ENCODE measurements around the gene ATP1A1. TPM values are rescaled to one million over a fixed set of nuclear protein-coding genes. Genes with fewer than 3 reads are reported as not detected.

ATP1A1 gene
- total RNA-seq, 5 donors from 2014 or later (not counting 1 experiment from before 2014, with no cell fraction given), result 230 to 292 (median 266) TPM

GRCh38 chr1:116376729-116377086 is 3.7 kb downstream of the ATP1A1 start:
- POLR2A ChIA-PET, result interaction anchor here (0.7 to 2.0 kb wide), 8 partner anchors 11 to 180 kb away, joined by 3 to 11 read pairs (median 4); no protein-coding TSS in a partner anchor
- Histone ChIP-seq H3K4me1 (ENCODE audit: control insufficient read depth in 1 of 2, extremely low read depth in 1 of 2, insufficient read depth in 2 of 2, low read length in 2 of 2) (peaks cover 44 to 68% of the 10 kb centered on the region in 2 experiments), H3K9me3 (no peaks in the 10 kb centered on the region), H3K27me3 (replicated peaks in 1 of 2; ENCODE audit: control insufficient read depth in 2 of 2, extremely low read depth in 1 of 2, insufficient read depth in 2 of 2, low read length in 1 of 2) (no peaks in the 10 kb centered on the region), H3K4me3 (ENCODE audit: control insufficient read depth in 1 of 2, extremely low read depth in 1 of 2, low read length in 1 of 2) (peak overlapping the region in 1 of 2 donors; percentile 93), H3K27ac (ENCODE audit: low read length) (peak overlapping the region; percentile 86), H3K36me3 (ENCODE audit: control insufficient read depth in 2 of 2, extremely low read depth in 1 of 2, insufficient read depth in 1 of 2, low read length in 1 of 2) (no peaks in the 10 kb centered on the region)
- Mint-ChIP-seq H3K27ac (peak overlapping the region; percentile 97 to 98), H3K4me3 (peak overlapping the region; percentile 95 to 97 (median 96)), H3K9me3 (no peaks in the 10 kb centered on the region), H3K36me3 (peaks cover 8% of the 10 kb centered on the region), H3K27me3 (no peaks in the 10 kb centered on the region), H3K4me1 (peaks cover 73 to 81% (median 78%) of the 10 kb centered on the region in 3 donors)
- no CpG with 5 or more reads among the region's 1 CpG for WGBS (ENCODE audit: insufficient coverage)
- DNase-seq, result no peak
- ATAC-seq (replicated peaks in 1 of 4), result no peak
- CTCF ChIA-PET, result interaction anchor here (0.7 to 2.0 kb wide), 8 partner anchors 8 to 1739 kb away, joined by 3 to 7 read pairs (median 5); no protein-coding TSS in a partner anchor

DNA sequence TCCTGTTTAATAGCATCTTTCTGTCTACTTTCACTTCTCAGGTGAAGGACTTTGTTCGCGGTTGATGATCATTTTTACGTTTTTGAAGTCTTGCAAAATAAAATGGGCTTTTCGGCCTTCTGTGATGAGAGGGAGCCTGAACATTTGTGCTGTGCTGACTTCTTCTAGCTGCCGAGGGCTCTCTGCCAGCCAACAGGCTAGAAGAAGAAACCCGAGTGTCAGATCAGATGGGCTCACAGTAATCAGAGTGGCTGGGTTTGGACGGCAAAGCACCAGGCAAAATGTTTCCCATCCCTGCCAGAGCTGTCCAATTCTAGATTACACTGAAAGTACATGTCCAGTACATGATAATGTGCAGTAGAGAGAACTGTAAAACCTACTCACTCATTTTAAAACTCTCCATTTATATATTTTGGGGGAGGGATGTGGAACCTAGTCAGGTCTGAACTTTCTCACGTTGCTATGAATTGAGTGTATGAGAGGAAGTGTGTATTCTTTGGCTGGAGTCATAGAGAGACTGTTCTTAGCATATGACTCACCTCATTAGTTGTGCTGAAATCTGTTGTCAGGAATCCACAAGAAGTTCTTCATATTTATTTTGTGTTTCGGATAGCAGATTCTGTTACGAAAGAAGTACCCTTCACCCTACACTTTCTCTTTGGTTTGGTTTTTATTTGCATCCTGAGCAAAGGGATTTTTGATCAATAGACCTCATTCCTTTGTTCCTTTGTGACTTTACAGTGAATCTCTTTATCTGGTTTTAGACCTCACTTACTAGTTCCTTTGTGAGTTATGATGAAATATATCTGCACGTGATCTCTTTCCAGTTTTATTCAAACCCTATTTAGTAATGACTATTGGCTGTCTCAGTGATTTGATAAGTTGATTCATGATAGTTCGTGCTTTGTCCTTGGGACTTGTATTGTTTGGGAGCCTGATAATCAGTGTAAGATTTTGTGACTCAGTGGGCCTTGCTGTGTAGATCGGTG is 4.8 kb downstream of the ATP1A1 start:
- DNase-seq (peak in 30 of 35 experiments; percentile 12 to 73 (median 32)), ATAC-seq (replicated peaks in 1 of 4) (peak; percentile 56 to 59 (median 58))
- 9% methylated on average over 7 of the region's 13 CpGs for WGBS (ENCODE audit: insufficient coverage)
- POLR2A ChIA-PET, result interaction anchor here (0.6 to 2.0 kb wide), 2 partner anchors 13 to 27 kb away, joined by 3 to 7 read pairs; no protein-coding TSS in a partner anchor
- Histone ChIP-seq H3K4me3 (ENCODE audit: control insufficient read depth in 1 of 2, extremely low read depth in 1 of 2, low read length in 1 of 2) (peak overlapping the region; percentile 39 to 41), H3K27me3 (replicated peaks in 1 of 2; ENCODE audit: control insufficient read depth in 2 of 2, extremely low read depth in 1 of 2, insufficient read depth in 2 of 2, low read length in 1 of 2) (no peaks in the 10 kb centered on the region), H3K36me3 (ENCODE audit: control insufficient read depth in 2 of 2, extremely low read depth in 1 of 2, insufficient read depth in 1 of 2, low read length in 1 of 2) (no peaks in the 10 kb centered on the region), H3K9me3 (no peaks in the 10 kb centered on the region), H3K4me1 (ENCODE audit: control insufficient read depth in 1 of 2, extremely low read depth in 1 of 2, insufficient read depth in 2 of 2, low read length in 2 of 2) (peaks cover 42 to 64% of the 10 kb centered on the region in 2 experiments), H3K27ac (ENCODE audit: low read length) (peak overlapping the region; percentile 86)
- CTCF ChIA-PET, result interaction anchor here in 1 of 2 donors (1.3 to 2.0 kb wide), 2 partner anchors 10 to 32 kb away, joined by 5 read pairs; no protein-coding TSS in a partner anchor
- peak overlapping the region; percentile 95 to 97 (median 96) for H3K4me3 Mint-ChIP-seq
- H3K4me1 Mint-ChIP-seq, result peaks cover 77 to 87% (median 79%) of the 10 kb centered on the region in 3 donors
- no peaks in the 10 kb centered on the region for H3K27me3 Mint-ChIP-seq
- H3K9me3 Mint-ChIP-seq, result no peaks in the 10 kb centered on the region
- H3K27ac Mint-ChIP-seq, result peak overlapping the region; percentile 97 to 98
- peaks cover 11% of the 10 kb centered on the region for H3K36me3 Mint-ChIP-seq

DNA sequence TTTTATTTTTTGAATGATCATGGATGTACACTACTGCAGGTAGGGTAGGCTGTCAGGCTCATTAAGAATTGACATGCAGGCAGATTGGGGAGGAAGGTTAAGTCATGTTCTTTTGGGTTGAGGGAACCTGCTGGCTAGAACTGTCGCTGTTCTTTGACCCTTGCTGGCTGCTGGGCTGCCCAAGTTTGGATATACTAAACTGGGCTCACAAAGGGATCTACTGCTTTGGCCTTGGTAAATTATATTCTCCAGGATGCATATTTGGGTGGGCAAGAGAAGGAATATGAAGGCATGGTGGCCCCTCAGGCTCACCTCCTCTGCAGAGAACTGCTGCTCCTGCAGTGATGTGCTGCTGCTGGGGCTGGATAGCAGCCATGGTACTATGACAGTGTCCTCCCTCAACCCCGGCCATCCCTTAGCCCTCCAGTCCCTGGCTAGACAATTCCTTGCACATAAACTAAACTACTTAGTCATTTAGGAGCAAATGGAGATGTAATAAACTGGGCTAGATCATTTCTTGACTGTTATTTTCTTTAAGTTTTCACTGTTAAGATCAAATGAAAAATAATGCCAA is 6.1 kb downstream of the ATP1A1 start:
- peaks cover 0 to 4% of the 10 kb centered on the region in 2 donors for H3K36me3 ChIP-seq (ENCODE audit: control insufficient read depth in 2 of 2, extremely low read depth in 1 of 2, insufficient read depth in 1 of 2, low read length in 1 of 2)
- peak overlapping the region; percentile 32 to 96 (median 35) for H3K4me3 Mint-ChIP-seq
- DNase-seq, result no peak
- H3K4me1 ChIP-seq (ENCODE audit: control insufficient read depth in 1 of 2, extremely low read depth in 1 of 2, insufficient read depth in 2 of 2, low read length in 2 of 2), result peaks cover 46 to 62% of the 10 kb centered on the region in 2 experiments
- H3K4me3 ChIP-seq (ENCODE audit: control insufficient read depth in 1 of 2, extremely low read depth in 1 of 2, low read length in 1 of 2), result no peak overlapping the region
- CTCF ChIA-PET, result no interaction called here
- no peak for ATAC-seq (replicated peaks in 1 of 4)
- peaks cover 90 to 99% (median 92%) of the 10 kb centered on the region in 3 donors for H3K4me1 Mint-ChIP-seq
- peak overlapping the region; percentile 97 to 98 for H3K27ac Mint-ChIP-seq
- 100% methylated on average over 1 of the region's 2 CpGs for WGBS (ENCODE audit: insufficient coverage)
- POLR2A ChIA-PET, result no interaction called here
- H3K27ac ChIP-seq (ENCODE audit: low read length), result peak overlapping the region; percentile 86
- no peaks in the 10 kb centered on the region for H3K27me3 ChIP-seq (replicated peaks in 1 of 2; ENCODE audit: control insufficient read depth in 2 of 2, extremely low read depth in 1 of 2, insufficient read depth in 2 of 2, low read length in 1 of 2)
- no peaks in the 10 kb centered on the region for H3K9me3 ChIP-seq
- peaks cover 20% of the 10 kb centered on the region for H3K36me3 Mint-ChIP-seq
- no peaks in the 10 kb centered on the region for H3K27me3 Mint-ChIP-seq
- H3K9me3 Mint-ChIP-seq, result no peaks in the 10 kb centered on the region

DNA sequence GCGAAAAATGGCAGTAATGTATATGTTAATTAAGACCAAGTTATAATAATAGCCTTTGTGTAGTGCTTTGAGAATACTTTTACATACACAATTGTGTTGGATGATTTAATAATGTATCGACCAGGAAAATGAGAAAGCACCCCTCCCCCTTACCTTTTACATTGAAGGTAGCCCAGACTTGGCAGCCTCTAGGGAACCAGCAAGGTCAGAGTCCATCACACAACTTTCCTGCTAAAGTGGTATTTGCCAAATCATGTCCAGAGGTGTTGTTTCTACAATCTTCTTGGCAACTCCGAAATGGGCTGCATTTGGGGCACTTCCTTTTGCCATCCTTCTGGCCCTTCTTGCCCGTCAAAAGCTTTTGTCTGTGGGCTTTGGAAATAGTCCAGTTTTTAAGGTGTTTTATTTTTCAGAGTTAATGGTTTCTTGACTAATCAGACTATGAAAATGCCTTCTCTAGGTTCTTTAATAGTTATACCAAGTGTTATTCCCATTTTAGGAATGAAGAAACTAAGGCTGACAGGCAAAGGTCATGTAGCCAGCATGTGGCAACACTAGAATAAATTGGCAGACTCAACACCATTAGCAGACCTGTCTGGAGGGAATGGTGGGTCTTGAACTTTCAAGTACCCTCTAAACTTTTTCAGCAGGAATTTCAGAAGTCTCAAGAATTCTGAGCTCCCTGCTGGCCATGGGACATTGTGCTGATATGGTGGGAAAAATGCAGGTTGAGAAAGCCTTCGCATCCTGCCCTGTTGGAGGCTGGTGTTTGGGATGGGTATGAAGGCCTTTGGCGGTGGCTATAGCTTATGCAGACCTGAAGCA is 6.8 kb downstream of the ATP1A1 start:
- H3K9me3 Mint-ChIP-seq, result no peaks in the 10 kb centered on the region
- no peaks in the 10 kb centered on the region for H3K9me3 ChIP-seq
- DNase-seq, result no peak
- peaks cover 0 to 12% of the 10 kb centered on the region in 2 donors for H3K36me3 ChIP-seq (ENCODE audit: control insufficient read depth in 2 of 2, extremely low read depth in 1 of 2, insufficient read depth in 1 of 2, low read length in 1 of 2)
- H3K27ac Mint-ChIP-seq, result peak overlapping the region; percentile 16 to 27
- no peak for ATAC-seq (replicated peaks in 1 of 4)
- H3K27ac ChIP-seq (ENCODE audit: low read length), result no peak overlapping the region
- no peak overlapping the region for H3K4me3 ChIP-seq (ENCODE audit: control insufficient read depth in 1 of 2, extremely low read depth in 1 of 2, low read length in 1 of 2)
- H3K4me1 Mint-ChIP-seq, result peaks cover 93 to 96% (median 93%) of the 10 kb centered on the region in 3 donors
- peaks cover 46 to 55% of the 10 kb centered on the region in 2 experiments for H3K4me1 ChIP-seq (ENCODE audit: control insufficient read depth in 1 of 2, extremely low read depth in 1 of 2, insufficient read depth in 2 of 2, low read length in 2 of 2)
- 86% methylated on average over 1 of the region's 6 CpGs for WGBS (ENCODE audit: insufficient coverage)
- H3K27me3 ChIP-seq (replicated peaks in 1 of 2; ENCODE audit: control insufficient read depth in 2 of 2, extremely low read depth in 1 of 2, insufficient read depth in 2 of 2, low read length in 1 of 2), result no peaks in the 10 kb centered on the region
- POLR2A ChIA-PET, result no interaction called here
- H3K4me3 Mint-ChIP-seq, result peak overlapping the region in 1 of 3 donors; percentile 96
- peaks cover 27% of the 10 kb centered on the region for H3K36me3 Mint-ChIP-seq
- CTCF ChIA-PET, result no interaction called here
- no peaks in the 10 kb centered on the region for H3K27me3 Mint-ChIP-seq

DNA sequence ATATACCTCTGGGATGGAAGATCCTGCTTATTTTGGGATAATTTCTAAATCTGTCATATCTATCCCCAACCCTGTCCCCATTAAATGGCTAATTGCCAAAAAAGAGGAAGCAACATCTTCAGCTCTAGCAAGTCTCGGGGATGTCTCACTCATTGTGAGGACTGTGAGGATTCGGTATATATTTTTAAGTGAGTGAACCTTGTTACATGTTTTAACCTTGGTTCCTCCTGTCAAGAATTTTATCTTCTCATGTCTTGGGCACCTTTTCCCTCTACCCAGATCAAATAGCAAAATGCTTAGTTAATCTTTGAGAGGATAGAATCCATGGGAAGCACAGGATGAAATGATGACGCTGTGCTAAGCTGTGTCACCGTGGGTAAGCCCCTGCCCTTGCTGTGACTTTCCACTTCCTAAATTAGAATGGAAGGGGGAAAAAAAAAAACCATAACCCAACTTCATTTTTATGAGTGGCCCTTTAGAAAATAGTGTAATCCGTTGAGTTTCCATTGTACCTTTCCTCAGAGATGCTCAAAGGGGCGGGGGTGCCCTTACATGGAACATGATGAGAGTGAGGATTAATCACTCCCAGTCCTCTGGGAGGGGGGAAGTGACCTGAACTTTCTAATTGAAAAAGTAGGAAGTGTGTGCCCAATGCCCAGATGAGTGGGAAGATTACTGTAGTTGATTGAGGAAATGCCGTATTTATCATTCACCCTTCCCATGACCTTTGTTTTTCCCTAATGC is 7.6 kb downstream of the ATP1A1 start:
- CTCF ChIA-PET, result interaction anchor here in 1 of 2 donors (1.2 kb wide), 1 partner anchor 10 kb away, joined by 3 read pairs; no protein-coding TSS in a partner anchor
- Mint-ChIP-seq H3K27me3 (no peaks in the 10 kb centered on the region), H3K9me3 (no peaks in the 10 kb centered on the region), H3K36me3 (peaks cover 35% of the 10 kb centered on the region), H3K4me3 (peak overlapping the region in 2 of 3 donors; percentile 4 to 96), H3K27ac (peak overlapping the region; percentile 31 to 66), H3K4me1 (peaks cover 89 to 91% (median 91%) of the 10 kb centered on the region in 3 donors)
- no CpG with 5 or more reads among the region's 7 CpGs for WGBS (ENCODE audit: insufficient coverage)
- DNase-seq, result no peak
- no peak for ATAC-seq (replicated peaks in 1 of 4)
- Histone ChIP-seq H3K4me3 (ENCODE audit: control insufficient read depth in 1 of 2, extremely low read depth in 1 of 2, low read length in 1 of 2) (no peak overlapping the region), H3K4me1 (ENCODE audit: control insufficient read depth in 1 of 2, extremely low read depth in 1 of 2, insufficient read depth in 2 of 2, low read length in 2 of 2) (peaks cover 43 to 47% of the 10 kb centered on the region in 2 experiments), H3K27me3 (replicated peaks in 1 of 2; ENCODE audit: control insufficient read depth in 2 of 2, extremely low read depth in 1 of 2, insufficient read depth in 2 of 2, low read length in 1 of 2) (no peaks in the 10 kb centered on the region), H3K36me3 (ENCODE audit: control insufficient read depth in 2 of 2, extremely low read depth in 1 of 2, insufficient read depth in 1 of 2, low read length in 1 of 2) (peaks cover 0 to 19% of the 10 kb centered on the region in 2 donors), H3K9me3 (no peaks in the 10 kb centered on the region), H3K27ac (ENCODE audit: low read length) (no peak overlapping the region)
- POLR2A ChIA-PET, result interaction anchor here in 1 of 2 donors (1.7 kb wide), 1 partner anchor 10 kb away, joined by 3 read pairs; no protein-coding TSS in a partner anchor

Data from T-cell (primary cell).